Activated T-cell treated with anti-CD3 and anti-CD28 coated beads, Interleukin-2, amount 50 U/mL, for 48 hours (primary cell): ENCODE measurements around the gene TMC8.

Source experiments
- DNase-seq, 2 experiments: peaks; one replicate each; pipeline ENCODE4 v3.0.0-alpha.2; 2020

TMC8 gene

GRCh38 chr17:78185981-78186691, 55.6 kb downstream of the TMC8 start:
- peak; percentile 34 to 47 for DNase-seq

- DNase-seq = peak; percentile 99
Measured at GRCh38 chr17:78186692-78187595, 56.4 kb downstream of the TMC8 start, which contains the start of the genes AFMID and TK1. AFMID (plus strand) TSS chr17:78187362; CDS start chr17:78187371, 9 bp downstream. TK1 (minus strand) TSS chr17:78187052; CDS start chr17:78186994, 58 bp downstream.
